Activated T-cell treated with anti-CD3 and anti-CD28 coated beads, Interleukin-2, amount 50 U/mL, for 1 hour (primary cell): ENCODE measurements around the gene LSM8.
A peak's percentile ranks its signal among the peaks of the same experiment; 100 is the strongest.
"Not testable (repeated sequence)": the region's sequence is repeated elsewhere in the genome, so short reads cannot be mapped to it uniquely, and the experiment has no call there.

Source experiments
- DNase-seq: peaks from one replicate; pipeline ENCODE4 v3.0.0-alpha.2; 2020

Gene LSM8

DNA sequence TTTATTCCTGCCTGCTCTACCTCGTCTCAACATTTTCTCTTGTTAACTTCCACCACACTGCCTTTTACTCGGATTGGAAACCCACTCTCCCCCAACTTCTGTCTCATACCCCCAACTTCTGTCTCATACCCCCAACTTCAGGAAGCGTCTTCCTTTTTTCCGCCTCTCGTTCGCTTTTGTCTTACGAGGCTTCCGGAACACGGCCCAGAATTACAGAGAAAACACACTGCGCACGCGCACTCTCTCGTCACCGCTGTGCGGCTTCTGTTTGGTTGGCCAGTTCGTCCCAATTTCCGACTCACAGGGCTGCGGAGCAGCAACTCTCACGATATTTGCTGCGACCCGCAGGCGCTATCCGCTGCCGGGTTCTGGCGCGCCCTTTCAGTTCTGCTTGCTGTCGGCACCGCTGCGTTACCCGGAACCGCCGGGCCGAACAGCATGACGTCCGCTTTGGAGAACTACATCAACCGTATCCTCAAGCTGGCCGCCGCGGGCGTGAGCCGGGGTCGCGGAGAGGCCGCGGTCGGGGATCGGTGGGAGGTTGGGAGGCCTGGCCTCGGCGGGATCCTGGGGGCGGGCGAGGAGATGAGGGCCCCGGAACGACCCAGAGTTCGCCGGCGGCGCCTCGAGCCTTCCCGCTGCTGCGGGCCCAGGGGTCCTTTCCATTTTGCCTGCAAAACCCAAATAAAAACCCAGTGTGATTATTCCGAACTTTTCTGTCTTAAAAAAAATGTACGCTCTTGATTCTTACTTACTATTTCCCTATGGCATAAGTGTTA, at the start of gene LSM8:
LSM8 (plus strand) TSS at position 379 of the 779 bp plus-strand sequence; CDS start at position 439, 60 bp downstream.
- DNase-seq, result peak; percentile 95

DNA sequence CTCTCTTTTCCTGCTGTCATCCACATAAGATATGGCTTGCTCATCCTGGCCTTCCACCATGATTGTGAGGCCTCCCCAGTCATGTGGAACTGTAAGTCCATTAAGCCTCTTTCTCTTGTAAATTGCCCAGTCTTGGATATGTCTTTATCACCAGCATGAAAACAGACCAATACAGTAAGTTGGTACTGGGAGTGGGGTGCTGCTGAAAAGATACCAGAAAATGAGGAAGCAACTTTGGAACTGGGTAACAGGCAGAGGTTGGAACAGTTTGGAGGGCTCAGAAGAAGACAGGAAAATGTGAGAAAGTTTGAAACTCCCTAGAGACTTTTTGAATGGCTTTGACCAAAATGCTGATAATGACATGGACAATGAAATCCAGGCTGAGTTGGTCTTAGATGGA, 49.5 kb upstream of the LSM8 start:
- DNase-seq, result not testable (repeated sequence)

DNA sequence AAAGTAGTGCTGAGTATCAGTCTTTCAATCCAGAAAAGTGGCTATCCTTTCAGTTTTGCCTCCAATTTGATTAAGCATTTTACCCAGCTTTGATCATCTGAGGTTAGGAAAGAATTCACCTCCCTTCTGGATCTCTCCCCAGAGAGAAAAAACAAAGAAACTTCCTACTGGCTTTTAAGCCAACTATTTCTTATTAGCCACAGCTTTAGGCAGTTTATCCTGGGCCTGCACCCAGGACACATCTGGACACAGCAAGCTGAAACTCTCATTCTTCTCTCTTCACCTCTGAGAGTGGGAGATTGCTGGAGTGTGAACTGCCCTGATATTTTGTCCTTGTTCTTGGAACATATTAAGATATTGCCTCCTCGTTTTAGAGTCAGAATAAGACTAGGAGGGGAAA, 43.5 kb upstream of the LSM8 start:
- no peak for DNase-seq

DNA sequence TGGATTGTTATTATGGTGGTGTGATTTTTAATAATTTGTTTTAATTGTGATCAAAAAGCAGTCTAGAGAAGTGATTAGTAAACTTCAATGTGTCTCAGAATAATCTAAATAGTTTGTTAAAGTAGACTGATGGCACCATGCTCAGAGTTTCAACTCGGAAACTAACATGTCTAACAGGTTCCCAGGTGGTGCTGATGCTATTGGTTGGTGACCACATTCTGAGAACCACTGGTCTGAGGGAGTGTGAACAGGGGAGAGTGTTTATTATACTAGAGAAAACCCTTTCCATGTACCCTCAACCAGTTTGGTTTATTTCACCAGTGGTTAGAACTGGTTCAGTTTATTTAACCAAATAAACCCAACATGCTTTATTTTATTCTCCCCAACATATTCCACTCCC, 42.0 kb upstream of the LSM8 start:
- no peak for DNase-seq

DNA sequence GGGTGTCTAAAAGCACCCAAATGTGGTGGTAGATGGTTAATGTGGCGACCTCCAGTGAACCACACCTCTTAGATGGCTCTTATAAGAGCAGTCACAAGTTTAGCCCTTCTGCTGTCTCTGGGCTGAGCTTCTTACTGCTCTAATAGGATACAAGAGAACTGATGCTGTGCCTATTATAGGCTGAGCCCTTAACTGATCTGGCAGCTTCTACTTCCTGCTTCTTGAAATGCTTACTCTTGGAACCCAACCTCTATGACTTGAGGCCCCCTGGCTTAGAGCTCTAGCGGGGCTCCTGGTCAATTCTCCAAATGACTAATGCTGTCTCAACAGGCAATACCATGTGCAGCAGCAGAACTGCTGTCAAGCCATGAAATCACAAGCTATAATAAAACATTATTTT, 35.0 kb upstream of the LSM8 start:
- DNase-seq, result no peak

DNA sequence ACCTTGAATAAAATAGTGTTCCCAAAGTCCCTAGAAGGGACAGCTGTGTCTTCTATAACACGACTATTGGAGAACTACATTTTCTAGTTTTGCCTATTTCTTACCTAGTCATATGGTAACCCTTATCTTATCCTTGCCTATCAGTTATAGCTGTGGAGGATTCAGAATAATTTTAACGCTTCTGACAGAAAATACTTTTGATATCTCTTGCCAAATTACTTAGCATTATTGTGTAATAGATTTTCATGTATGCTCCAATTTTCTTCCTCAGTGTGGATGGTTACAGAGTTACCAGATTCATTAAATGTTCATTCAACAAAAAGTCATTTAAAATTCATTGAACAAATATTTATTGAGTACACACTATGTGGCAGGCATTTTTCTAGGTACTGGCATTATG, 34.6 kb upstream of the LSM8 start:
- no peak for DNase-seq

- DNase-seq, result no peak
Observed at GRCh38 chr7:118151671-118152070, 32.3 kb upstream of the LSM8 start.

DNA sequence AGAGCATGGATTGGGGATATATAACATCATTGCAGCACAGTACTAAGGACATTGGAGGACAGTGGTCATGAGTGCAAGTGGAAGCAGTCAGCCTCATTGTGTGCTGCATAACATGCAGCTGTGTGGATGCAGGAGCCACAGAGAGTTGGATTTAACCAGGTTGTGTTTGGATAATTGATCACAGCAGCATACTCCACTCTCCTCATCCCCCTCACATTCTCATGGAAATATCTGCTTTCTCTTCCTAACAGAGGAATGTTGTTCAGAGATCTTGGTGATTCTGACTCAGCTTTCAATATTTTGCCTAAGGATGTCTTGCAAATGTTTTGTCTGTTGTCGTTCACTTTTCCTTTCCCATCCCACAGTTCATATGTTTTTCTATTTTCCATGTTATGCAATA, 31.8 kb upstream of the LSM8 start:
- no peak for DNase-seq

DNA sequence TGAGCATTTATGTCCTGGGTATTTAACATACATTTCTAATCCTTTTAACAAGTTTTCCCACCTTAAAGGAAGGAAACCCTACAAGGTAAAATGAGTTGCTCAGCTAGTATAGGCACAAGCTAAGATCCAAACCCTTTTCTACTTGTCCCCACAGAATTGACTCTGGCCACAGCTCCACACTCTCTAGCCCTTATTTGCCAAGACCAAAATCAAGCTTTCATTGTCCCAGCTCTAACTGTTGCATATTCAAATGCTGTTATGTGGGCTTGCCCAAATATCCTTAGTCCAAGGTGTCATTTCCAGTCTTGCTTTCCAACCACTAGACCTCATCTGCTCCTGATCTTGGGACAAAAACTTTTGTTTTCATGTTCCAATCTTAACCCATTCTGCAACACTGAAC, 31.3 kb upstream of the LSM8 start:
- DNase-seq, result no peak

DNA sequence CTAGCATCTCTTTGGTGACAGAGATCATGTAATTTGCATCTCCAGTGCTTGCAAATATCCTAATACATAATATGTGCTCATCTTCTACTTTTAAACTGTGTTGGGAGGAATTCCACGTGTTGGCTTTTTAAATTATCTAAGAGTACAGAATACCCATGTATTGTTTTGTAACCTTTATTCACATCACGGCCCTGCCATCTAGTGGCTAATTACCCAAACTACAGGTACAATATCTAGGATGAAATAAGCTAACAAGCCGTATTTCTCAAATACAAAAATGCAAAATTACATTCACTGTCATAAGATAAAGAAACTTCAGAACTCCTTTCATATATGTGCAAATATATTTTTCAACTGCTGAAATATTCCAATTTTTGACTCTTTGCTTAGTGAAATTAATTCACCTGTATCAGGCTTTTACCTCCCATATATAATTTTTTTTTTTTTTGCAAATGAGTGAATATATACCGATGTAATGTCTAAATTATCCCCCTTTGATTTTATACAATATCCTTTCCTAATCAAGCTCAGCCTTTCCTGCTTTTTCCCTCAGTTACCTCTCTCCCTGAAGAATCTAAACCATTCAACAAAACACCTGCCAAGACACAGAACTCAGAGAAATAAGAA, 30.3 kb upstream of the LSM8 start:
- DNase-seq, result no peak

DNA sequence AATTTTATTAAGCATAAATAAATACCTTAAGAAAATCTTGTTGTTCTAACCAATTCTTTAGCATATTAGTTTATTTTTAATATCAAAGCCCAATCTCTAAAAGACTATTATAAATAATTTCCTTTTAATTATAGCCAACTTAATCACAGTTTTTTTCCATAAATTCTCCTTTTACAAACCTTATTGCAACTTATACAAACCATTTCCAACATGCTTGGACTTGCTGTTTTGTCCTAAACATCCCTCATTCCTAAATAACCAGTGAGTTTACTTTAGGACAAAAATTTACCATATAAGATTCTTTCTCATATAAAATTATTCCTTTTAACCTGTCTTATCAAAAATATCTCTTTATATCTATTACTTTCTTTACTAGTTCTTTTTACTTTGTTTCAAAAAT, 25.2 kb upstream of the LSM8 start:
- no peak for DNase-seq

- no peak for DNase-seq
Observed at GRCh38 chr7:118169146-118169545, 14.8 kb upstream of the LSM8 start.

DNA sequence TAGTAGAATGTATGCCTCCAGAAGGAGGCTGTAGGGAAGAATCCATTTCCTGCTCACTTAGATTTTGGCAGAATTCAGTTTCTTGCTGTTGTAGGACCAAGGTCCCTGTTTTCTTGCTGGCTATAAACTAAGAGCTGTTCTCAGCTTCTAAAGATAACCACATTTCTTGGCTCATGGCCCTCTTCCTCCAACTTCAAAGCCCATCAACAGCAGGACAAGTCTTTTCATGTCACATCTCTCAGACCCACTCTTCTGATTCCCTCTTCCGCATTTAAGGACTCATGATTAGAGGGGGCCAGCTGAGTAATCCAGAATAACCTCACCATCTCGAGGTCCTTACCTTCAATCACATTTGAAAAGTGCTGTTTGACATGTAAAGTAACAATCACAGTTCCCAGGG, 8.2 kb upstream of the LSM8 start:
- no peak for DNase-seq

DNA sequence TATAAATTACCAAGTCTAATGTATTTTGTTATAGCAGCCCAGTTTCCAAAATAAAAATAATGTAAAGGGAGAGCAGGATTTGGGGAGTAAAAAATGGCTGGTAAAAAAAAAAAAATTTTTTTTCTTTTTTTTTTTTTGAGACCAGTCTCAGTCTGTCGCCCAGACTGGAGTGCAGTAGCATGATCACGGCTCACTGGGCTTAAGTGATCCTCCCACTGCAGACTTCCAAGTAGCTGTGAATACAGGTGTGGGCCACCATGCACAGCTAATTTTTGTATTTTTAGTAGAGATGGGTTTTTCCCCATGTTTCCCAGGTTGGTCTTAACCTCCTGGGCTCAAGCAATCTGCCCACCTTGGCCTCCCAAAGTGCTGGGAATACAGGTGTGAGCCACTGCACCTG, 4.8 kb upstream of the LSM8 start:
- no peak for DNase-seq

GRCh38 chr7:118182593-118183427, 1.2 kb upstream of the LSM8 start:
- no peak for DNase-seq

DNA sequence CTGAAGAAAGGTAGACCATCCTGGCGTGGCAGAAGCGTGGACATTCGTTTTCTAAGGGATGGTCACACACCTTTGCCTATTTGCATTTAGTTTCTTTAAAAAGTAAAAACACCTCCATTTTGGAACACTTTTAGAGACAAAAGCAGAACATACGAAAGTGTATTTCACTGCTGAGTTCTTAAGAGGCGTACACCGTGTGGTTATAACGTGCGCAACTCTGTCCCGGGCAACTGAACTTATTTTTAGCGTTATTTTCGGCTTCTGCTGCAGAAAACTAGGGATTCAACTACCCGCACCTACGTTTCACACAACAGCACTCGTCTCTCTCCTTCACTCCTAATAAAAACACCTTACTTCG, 557 bp upstream of the LSM8 start:
- peak; percentile 40 for DNase-seq

- DNase-seq, result no peak
Observed at GRCh38 chr7:118184565-118184940, 589 bp downstream of the LSM8 start.

GRCh38 chr7:118185163-118185860, 1.3 kb downstream of the LSM8 start:
- no peak for DNase-seq

DNA sequence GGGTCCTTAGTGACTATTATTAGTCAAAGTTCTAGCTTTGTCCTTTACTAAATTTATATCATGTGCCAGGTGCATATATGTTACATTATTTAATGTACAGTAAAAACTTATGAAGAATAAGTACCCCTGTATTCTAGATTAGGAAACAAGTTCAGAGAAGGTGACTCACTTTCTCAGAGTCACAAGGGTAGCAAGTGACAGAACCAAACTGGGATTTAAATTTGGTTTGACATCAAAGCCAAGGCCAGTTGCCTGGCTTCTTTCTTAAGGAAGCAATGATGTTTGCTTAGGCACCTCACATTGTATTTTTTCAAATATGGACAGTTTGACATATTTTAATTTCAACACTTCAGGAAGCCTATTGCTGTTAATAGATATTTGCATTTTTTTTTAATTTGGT, 2.5 kb downstream of the LSM8 start:
- no peak for DNase-seq

GRCh38 chr7:118194571-118194970, 10.6 kb downstream of the LSM8 start:
- DNase-seq, result no peak

GRCh38 chr7:118195837-118196474, 12.0 kb downstream of the LSM8 start:
- no peak for DNase-seq

DNA sequence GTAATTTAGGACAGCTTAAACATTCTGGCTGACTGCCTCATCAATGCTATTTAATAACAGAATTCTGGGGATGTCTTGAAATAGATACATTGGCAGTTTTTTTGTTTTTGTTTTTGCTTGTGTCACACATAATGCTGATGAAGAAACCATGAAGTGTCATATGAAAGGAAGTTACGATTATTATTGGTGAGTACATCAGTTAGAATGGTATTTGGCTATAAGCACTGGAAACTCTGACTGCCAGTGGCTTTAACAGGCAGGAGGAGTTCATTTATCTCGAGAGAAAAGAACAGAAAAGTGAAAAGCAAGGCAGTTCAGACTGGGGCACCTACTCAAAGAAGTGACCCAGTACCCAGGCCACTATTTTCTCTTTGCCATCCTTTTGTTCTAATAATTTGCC, 18.1 kb downstream of the LSM8 start:
- no peak for DNase-seq
